HG03064 (cell line): ENCODE data around the gene CCDC85A.

ENCODE experiments used
- ATAC-seq: cut with Tn5 transposase; IDR thresholded peaks from one replicate; pipeline ENCODE4 v1.9.1; 2021; ENCODE audit warnings: low read depth; ENCODE audit not compliant: unreplicated experiment

The CCDC85A gene

DNA sequence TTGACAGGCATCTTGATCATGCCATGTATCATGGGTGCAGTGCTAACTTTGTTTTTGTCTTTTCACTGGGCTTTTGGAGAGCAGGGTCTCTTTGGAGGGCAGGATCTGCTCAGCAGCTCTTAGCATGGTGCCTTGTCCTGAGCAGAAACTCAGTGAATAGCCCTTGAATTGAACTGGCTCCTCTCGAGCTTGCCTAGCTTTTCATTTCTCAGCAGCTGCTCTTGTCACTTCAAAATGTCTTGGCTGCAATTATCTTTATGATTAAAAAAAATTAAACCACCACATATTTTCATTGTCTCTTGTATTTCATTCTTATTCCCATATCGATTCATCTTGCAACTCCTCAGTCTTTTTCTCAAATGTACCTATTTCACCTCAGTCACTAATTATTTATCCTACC lies 50.5 kb downstream of the CCDC85A start:
- no peak for ATAC-seq

DNA sequence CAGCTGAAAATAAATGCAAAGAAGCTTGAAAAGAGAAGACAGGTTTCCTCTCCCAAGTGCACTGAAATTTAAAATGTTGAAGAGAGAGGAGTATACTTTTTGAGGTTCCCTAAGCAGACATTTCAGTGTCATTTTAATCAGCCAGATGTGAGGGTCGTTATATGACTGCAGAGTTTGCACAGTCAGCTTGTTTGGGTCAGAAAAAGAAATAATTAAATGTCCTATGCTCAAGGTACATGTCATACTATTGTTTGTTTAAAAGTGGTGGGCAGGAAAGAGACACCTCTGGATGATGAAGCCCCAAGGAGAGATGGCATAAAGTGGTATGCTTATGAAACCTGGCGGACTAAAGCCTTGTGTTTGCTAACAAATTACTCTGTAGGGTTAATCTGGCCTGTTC lies 55.2 kb downstream of the CCDC85A start:
- no peak for ATAC-seq

DNA sequence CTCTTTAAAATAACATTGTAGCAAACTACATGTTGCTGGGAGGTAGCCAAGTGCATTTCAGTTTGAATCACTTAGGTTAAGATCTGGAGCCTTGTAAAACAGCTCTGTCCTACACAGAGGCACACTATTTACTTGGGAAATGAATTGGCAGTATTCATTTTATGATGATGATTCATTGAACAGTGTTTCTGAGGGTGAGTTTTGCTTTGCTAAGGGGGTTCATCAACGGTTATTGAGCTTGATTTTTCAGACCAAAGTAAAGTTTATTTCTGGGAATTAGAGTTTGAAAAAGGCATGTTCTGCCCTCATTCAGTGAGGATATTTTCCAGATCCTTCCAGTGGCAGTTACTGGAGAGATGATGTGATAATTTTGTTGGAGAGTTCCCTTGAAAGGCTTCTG lies 55.6 kb downstream of the CCDC85A start:
- ATAC-seq: no peak

DNA sequence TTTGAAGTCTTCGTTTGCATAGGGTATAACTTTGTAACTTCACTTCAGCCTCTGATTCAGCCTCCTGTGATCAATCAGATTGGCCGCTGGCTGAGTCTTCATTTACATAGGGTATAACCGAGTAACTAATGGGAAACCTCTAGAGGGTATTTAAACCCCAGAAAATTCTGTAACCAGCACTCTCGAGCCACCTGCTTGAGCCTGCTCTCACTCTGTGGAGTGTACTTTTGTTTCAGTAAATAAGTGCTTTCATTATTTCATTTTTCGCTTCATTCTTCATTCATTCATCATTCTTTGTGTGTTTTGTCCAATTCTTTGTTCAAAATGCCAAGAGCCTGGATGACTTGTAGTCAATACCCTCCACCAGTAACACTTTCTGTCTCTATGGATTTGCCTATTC lies 56.4 kb downstream of the CCDC85A start:
- no peak for ATAC-seq

DNA sequence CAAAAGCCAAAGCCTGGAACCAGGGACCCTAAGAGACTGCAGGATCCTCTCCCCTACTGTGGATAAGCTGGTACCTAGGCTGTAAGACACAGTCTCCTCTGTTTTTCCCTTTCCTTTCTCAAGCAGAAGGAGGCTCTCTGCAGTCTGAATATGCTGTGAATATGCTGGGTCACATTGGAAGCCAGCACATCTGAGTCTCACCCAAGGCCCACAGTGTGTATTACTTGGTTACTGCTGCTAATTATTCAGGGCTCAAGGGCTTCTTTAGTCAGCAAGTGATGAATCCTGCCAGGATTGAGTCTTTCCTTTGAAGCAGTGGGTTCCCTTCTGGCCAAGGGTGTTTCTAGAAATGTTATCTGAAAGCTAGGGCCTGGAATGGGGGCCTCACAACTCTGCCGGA lies 60.7 kb downstream of the CCDC85A start:
- ATAC-seq: no peak

DNA sequence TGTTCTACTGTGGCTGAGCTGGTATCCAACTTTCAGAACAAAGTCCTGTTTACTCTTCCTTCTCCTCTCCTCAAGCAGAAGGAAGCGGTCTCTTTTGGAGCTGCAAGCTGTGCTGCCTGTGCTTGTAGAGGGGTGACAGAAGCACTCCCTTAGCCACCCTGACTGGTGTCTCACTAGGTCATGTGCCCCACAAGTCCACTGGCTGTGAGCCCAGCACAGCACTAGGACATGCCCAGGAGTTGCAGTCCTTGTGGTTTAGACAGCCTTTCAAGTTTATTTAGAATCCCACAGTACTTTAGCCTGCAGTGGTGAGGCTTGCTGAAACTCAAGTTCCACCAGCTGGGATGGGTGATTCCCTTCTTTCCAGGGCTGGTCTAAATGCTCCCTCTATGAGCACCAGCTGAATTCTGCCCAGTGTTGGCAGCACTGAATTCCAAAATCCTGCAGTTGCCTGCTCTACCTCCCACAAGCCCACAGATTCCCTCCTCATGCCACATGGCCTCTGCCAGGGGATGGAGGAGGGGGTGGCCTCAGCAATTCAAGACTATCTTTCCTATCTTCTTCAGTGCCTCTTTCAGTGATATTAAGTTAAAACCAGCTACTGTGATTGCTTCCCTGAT lies 61.2 kb downstream of the CCDC85A start:
- no peak for ATAC-seq

DNA sequence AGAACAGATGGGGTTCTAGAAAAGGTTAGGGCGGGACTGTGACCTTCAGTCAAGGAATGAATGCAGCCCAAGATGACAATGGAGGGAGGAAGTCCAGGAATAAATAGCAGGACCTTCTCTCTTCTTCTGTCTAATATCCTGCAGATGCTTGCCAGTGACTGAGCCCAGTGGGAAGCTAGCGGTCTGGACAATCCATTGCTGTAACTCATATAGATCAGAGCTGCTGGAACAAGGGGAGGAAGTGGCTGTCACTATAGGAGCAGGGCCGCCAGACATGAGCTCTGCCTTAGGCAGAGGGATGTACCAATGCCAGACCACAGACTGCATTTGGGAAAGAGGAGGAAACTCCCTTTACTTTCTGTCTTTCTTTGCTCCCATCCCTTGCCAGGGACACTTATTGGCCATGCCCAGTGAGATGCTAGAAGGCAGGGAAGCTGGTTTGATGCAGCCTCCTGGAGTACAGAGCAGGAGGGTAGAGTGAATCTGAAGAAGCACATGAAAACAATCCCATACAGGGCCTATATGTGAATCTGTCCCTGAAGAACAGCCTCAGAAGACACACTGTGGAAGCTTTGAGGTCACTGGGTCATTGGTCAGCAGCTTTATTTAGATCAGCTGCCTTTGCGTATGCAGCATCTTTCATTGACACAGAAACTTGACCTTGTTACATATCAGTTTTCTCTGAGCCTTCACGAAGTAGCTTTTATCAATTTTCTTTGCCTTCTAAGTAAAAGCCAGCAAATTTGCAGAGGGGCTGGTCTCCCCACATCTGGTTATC lies 65.4 kb downstream of the CCDC85A start:
- ATAC-seq: no peak

DNA sequence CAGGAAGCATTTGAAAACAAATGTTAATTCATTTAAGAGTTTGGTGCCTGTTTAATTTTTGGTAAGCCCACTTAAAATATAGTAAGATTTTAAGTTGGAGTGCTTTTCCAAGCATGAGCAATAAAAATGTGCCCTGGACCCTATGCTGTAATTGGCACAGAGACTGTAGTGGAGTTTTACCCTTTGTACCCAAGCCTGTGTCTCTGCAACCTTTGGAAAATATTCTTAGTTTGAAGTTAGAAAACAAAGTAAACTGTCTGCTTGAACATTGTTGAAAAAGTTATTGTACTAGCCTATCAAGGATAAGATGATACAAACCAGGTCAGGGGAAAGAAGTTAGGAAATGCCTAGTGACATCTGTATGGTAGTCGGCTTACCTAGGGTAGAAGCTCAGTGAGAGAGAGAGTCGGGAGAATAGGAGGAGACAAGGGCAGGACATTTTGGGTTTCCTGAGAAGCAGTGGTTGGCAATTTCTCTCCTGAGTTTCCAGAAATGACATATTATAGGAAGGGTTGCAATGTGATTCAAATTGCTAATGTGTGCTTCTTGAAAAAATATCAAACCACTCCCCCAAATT lies 66.5 kb downstream of the CCDC85A start:
- ATAC-seq: no peak

DNA sequence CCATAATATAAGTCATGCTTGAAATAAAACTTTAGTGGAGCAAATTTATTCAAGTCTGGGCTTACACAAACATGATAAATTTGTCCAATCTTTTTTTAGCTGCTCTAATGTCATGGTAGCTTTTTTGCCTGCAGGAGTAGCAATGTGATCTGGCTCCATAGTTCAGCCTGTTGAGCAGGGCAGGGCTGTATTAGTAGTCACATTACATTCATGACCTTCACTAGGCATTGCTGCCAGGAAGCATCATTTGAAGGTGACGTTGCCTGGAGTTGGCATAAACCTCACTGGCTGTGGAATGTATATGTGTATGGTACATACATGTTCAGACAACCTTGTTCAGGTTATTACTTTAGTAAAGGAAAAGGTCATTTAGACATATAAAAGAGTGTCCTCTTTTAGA lies 76.6 kb downstream of the CCDC85A start:
- ATAC-seq: no peak

DNA sequence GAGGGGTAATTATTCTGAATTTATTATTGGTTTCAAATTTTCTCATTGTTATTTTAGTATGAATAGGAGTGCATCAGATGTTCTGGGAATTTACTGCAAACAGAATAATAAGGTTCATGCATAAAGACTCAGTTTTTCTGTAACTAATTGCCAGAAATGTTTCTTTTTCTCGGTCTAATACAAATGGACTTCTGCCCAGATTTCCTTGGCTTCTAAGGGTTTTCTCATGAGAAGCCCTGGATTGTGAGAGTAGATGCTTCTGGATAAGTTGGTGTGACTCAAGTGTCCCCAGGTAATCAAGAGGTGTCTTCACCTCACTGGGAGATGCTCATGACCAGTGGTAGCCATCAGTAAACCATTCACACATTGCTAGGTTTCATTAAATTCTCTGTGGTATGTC lies 78.5 kb downstream of the CCDC85A start:
- ATAC-seq: no peak

DNA sequence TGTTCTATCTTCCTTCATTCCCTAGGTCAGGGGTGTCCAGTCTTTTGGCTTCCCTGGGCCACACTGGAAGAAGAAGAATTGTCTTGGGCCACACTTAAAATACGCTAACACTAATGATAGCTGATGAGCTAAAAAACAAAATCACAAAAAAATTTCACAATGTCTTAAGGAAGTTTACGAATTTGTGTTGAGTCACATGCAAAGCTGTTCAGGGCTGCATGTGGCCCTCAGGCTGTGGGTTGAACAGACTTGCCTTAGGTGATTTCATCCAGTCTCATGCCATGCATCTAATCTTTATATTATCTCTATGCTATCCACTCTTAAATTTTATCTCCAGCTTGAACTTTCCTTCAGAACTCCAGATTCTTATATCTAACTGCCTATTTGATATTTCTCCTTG lies 80.1 kb downstream of the CCDC85A start:
- ATAC-seq: no peak

DNA sequence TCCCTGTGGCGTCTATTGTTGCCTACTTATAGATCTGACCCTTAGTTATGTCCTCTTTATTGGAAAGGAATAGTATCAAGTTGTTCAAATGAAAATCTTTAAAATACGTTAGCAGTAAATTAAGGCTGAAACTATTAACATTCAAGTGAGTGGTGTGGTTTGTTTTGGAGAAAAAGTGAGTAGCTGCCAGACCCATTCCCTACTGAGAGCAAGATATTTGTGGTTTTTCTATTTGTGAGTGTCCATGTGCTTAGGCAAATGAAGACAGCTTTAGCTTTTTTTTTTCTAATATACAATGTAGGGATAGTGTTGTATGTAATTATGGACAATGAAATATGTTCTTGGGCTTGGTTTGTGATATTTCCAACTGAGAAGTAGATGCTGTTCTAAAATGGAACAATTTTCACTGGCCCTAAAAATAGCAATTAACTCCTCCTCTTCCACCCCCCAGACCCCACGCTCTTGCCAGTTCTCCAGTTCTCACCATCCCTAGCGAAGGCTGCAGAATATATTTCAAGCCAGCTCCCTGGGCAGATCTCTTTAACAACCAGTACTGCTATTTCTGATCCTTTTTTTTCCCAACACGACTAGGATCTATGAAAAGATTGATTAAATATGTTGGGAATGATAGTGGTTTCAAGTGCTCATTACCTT lies 83.1 kb downstream of the CCDC85A start:
- no peak for ATAC-seq

DNA sequence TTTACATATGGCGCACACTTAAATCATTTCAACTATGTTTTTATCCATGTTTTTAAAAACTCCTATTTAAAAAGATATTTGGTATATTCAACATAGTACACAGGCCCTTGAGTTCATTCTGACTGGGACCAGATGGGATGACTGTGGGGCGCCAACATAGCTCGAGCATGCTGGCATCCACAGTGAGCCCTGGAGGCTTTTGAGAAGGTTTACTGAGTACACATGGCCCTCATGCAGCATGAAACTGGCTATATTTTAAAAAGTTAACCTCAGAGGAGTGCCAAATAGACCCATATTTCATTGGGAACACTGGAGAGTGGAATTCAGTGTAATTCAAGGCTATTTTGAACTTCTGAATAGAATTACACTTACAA lies 83.6 kb downstream of the CCDC85A start:
- no peak for ATAC-seq

DNA sequence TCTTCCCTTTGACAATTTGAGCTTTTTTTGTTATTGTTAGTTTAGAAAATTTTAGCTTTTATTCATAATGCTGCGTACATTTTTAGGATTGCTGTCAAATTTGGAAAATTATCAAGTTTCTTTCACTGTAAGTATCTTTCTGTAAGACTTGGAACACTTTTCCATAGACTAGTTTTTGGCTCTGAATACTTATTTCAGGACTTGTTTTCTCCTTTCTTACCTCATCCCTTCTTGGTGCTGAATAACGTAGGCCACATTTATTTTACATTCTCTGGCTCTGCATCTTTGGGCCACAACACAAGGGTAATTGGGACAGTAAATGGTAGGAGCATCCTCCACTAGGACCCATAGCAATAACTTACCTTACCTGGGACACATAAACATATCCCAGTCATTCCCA lies 85.1 kb downstream of the CCDC85A start:
- ATAC-seq: no peak

DNA sequence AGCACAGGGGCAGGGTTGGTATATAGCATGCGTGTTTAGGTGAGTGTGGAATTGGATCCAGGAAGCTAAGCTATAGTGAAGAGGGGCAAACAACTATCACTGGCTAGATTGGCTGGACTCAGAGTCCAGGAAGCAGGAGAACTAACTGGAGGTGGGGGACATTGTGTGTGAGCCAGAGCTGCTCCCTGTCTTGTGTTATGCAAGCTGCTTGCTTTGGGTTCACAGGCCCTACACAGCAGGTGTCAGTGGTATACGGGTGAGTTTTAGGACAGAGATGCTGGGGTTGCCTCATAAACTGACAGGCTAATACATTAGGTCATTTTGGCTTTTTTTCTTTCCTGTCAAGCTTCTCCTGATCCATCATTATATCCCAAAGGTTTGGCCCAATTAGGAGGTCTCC lies 87.5 kb downstream of the CCDC85A start:
- ATAC-seq: no peak

DNA sequence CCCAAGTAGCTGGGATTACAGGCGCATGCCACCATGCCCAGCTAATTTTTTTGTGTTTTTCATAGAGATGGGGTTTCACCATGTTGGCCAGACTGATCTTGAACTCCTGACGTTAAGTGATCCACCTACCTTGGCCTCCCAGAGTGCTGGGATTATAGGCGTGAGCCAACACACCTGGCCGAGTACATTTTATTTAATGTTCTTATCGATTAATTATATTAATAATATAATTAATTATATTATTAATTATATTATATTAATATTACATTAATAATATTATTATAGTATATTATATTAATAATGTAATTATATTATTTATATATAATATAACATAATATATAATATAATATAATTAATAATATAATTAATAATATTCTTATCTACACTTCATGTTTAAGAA lies 101.4 kb downstream of the CCDC85A start:
- no peak for ATAC-seq

DNA sequence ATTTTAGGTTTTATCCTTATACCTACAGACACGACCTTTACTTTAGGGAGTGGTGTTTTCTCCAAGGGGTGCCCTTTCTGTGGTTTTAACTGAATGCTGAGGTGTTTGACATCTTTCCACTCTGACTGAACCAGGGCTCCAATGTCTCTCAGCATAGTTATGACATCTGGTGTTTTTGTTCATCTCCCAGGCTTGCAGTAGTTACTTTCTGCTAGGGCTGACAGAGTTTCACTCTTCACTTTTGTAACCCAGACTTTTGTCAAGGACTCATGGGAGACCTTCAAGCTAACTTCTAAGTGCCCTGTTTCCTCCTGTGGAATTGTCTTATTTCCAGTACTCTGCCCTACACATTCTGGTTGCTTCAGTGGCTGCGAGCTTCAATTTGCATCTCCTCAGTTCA lies 103.1 kb downstream of the CCDC85A start:
- ATAC-seq: no peak

DNA sequence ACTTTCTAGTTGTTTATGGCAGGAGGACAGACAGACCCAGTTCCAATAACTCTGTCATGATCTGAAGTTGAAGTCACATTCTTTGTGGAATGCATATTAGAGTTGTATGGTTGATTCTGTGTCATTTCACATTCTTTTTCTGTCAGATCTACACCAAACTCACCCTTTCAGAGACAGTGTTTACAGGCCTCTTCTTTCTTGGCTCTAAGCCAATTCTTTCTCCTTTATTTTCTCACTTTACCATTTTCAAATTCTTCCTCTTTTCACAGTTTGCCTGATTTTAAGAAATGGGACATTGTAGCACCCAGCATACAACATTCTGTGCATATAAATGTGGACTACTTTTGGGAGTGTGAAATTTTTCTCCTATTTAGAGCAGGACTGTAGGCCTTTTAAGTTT lies 103.7 kb downstream of the CCDC85A start:
- no peak for ATAC-seq

DNA sequence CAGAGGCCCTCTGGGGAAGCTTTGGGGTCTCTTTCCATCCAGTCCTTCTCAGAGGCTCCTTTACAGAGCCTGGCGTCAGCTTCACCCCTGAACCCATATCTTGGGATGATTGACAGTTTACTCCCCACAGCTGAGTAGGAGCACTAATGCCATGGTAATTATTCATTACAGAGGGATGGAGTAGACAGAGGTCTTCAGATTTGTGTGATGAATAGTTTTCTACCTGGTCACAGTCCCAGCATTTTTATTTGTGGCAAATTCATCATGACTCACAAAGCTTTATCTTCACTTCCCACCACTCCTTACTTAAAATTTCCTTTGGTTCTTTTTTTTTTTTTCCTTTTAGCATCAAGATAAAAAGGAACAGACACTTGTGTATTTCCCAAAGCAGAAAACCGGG lies 104.2 kb downstream of the CCDC85A start:
- no peak for ATAC-seq

DNA sequence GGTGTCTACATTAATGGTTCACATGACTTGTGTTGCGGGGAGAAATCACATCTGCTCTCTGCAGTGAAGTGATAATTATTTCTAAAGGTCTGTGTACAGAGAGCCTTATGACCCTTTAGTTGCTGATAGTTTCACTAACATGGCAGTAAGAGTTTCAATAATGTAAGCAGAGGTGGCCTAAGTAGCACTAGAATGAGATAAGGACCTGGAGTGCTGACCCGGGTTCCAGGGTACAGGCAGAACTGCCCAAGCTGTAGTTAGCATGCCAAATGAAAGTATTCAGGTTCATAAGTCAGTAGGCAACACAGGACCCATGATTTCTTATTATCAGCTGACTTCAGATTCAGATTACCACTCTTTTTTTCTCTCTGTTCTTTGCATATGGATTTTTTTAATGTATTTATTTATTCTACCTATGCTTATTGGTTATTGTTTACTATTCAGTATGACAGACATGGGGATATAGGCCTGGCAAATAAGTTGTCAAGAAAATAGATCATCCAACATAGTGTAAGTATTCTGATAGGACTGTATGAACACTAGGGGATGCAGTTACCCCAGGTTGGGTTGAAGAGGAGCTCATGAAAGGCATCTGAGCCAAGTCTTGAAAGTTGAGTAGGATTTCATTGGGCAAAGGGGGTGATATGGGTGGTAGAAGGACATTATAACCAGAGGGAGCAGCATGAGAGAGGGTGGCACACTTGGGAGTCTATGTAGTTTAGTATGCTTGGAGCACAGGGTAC lies 105.2 kb downstream of the CCDC85A start:
- no peak for ATAC-seq

DNA sequence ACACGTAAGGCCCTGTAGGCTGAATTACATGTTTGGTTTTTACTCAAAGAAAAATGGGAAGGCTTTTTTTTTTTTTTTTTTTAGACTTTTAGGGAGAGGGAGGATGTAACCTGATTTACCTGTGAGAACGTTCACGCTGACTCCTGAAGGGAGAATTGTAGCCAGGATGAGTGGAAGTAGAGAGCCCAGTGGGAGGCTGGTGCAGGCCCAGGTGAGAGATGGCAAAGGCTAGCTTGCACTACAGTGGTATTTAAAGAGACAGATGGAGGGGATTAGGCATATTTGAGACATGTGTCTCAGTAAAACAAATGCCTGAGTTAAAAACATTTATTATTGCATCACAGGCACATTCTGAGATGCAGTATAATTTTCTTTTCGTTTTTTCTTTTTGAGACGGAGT lies 107.9 kb downstream of the CCDC85A start:
- no peak for ATAC-seq
